ENCODE measurements around the gene MAPK1. TPM values are rescaled to one million over a fixed set of nuclear protein-coding genes. Genes with fewer than 3 reads are reported as not detected.

The MAPK1 gene
- polyA plus RNA-seq, 1 experiment = 154 TPM

DNA sequence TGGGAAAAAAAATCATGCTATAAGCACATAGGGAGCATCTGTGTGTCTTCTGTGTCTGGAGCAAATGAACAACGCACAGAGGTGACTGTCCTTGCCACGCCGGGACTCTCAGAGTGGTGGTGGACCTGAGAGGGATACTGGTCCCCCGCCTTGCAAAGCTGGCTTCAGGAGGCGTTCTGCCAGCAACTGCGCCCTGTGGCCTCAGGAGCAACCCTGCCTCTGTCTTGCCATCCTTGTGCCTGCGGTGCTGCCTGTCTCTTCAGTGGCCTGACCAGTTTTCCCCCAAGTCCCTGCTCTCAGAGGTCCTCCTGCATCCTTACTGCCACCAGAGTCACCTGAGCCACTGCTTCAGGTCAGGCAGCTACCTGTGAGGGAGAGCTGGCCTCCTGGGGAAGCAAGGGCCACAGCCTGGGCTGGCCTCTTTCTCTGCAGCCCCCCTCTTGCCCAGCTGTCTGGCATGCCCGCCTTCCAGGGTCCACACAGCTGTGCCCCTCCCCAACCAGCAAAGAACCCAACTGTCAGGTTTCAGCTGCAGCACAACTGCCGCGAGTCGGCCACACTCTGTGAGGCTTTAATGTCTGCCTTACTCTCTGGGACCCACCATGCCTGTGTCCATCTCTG is 101.4 kb downstream of the MAPK1 start:
- CTCF ChIA-PET = interaction anchor here (2.7 kb wide), 1 partner anchor 53 kb away, joined by 7 read pairs; no protein-coding TSS in a partner anchor

DNA sequence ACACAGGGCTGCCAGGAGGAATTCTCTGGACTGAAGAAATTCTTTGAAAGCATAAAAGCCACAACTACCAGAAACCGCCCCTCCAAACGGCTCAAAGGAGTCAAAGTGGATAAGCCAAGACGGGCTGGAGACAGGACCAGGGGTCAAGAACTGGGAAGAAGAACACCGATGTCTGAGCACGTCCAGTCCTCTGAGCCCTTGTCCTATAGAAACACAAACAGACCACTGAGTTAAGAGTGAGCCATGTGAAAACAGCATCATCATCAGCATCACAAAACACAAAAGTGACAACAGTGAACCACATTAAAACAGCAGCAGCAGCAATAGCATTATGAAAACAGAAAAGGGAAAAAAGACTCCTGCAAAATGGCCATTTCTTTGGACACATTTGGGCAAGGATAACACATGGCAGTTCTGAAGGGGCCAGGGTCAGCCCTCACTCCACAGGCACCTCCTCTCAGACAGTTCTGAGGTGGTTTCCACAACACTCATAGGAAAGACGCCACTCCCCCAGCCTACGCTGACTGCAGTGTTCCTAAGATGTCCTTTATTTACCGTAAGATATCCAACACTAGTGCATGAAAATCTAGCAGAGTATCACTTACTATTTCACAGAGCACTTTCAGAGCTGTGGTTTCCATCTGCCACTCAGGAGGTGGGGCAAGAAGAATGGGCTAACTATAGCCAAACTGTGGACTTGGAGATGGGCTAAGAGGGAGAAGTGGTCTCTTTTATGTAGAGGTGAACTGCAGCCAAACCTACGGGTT is 103.2 kb downstream of the MAPK1 start:
- Histone ChIP-seq H3K4me3 (ENCODE audit: low read depth, low read length) (no peak overlapping the region), H3K27ac (ENCODE audit: low read depth, low read length) (no peak overlapping the region), H3K27me3 (ENCODE audit: control insufficient read depth, insufficient read depth, low read length) (no peaks in the 10 kb centered on the region), H3K9me3 (ENCODE audit: control insufficient read depth, insufficient read depth, low read length) (no peaks in the 10 kb centered on the region)
- TF ChIP-seq, protein P1, sequence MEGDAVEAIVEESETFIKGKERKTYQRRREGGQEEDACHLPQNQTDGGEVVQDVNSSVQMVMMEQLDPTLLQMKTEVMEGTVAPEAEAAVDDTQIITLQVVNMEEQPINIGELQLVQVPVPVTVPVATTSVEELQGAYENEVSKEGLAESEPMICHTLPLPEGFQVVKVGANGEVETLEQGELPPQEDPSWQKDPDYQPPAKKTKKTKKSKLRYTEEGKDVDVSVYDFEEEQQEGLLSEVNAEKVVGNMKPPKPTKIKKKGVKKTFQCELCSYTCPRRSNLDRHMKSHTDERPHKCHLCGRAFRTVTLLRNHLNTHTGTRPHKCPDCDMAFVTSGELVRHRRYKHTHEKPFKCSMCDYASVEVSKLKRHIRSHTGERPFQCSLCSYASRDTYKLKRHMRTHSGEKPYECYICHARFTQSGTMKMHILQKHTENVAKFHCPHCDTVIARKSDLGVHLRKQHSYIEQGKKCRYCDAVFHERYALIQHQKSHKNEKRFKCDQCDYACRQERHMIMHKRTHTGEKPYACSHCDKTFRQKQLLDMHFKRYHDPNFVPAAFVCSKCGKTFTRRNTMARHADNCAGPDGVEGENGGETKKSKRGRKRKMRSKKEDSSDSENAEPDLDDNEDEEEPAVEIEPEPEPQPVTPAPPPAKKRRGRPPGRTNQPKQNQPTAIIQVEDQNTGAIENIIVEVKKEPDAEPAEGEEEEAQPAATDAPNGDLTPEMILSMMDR (IDR thresholded peaks at IDR 0.05; ENCODE audit: low read depth, low read length) = no peak
- ChIA-PET CTCF (interaction anchor here (0.6 kb wide), 1 partner anchor 10 kb away, joined by 8 read pairs; no protein-coding TSS in a partner anchor), POLR2A (no interaction called here)
- DNase-seq (ENCODE audit: low read depth, low spot score) = no peak

More for the DNA sequence above, 101.4 kb downstream of the MAPK1 start:
- no peak for DNase-seq (ENCODE audit: low read depth, low spot score)
- POLR2A ChIA-PET = interaction anchor here (0.5 kb wide), 1 partner anchor 28 kb away, joined by 3 read pairs; no protein-coding TSS in a partner anchor
- H3K27ac ChIP-seq (ENCODE audit: low read depth, low read length) = no peak overlapping the region
- no peaks in the 10 kb centered on the region for H3K9me3 ChIP-seq (ENCODE audit: control insufficient read depth, insufficient read depth, low read length)
- no peaks in the 10 kb centered on the region for H3K27me3 ChIP-seq (ENCODE audit: control insufficient read depth, insufficient read depth, low read length)
- H3K4me3 ChIP-seq (ENCODE audit: low read depth, low read length) = no peak overlapping the region
- TF ChIP-seq, protein P1 (IDR thresholded peaks at IDR 0.05; ENCODE audit: low read depth, low read length) = no peak

DNA sequence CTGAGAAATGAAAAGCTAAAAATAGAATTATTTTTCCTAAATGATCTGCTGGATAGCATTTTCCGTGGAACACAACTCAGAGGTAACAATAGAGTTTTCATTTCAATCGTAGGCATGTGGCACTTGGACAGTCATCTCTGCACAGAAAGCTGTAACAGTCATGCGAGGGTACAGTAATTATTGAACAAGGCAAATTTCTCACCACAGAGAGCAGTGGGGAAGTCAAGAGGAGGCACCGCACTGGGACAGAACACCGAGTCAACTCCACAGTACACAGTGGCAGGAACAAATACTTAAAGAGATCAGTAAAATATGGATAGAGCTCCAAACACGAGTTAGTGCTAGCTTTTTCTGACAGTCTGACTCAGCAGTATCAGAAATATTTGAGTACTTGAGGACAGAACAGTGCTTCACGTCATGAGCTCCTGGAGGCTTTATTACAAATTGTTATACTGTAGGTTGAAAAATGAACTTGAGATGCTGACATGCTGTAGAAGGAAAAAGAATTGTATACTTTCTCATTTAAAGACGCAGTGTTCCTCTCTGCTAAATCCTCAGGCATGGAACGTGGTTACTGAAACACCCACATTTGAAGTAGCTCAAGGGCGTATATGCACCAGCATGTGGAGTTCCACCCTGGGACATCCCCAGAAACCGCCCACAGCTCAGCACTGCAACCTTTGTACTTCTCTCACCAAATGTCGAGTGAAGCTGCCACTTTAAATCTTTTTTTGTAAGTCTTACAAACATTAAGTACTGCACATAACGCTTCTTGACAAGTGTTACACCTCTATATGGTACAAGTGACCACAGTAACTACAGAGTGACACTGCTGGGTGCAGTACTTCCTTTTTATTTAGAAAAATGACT is 104.5 kb downstream of the MAPK1 start:
- Histone ChIP-seq H3K27me3 (ENCODE audit: control insufficient read depth, insufficient read depth, low read length) (no peaks in the 10 kb centered on the region), H3K27ac (ENCODE audit: low read depth, low read length) (no peak overlapping the region), H3K4me3 (ENCODE audit: low read depth, low read length) (no peak overlapping the region), H3K9me3 (ENCODE audit: control insufficient read depth, insufficient read depth, low read length) (no peaks in the 10 kb centered on the region)
- CTCF ChIA-PET = interaction anchor here (0.6 to 0.7 kb wide), 2 partner anchors 11 to 20 kb away, joined by 3 to 8 read pairs; no protein-coding TSS in a partner anchor
- POLR2A ChIA-PET = no interaction called here
- TF ChIP-seq, protein P1 (IDR thresholded peaks at IDR 0.05; ENCODE audit: low read depth, low read length) = no peak
- DNase-seq (ENCODE audit: low read depth, low spot score) = no peak

DNA sequence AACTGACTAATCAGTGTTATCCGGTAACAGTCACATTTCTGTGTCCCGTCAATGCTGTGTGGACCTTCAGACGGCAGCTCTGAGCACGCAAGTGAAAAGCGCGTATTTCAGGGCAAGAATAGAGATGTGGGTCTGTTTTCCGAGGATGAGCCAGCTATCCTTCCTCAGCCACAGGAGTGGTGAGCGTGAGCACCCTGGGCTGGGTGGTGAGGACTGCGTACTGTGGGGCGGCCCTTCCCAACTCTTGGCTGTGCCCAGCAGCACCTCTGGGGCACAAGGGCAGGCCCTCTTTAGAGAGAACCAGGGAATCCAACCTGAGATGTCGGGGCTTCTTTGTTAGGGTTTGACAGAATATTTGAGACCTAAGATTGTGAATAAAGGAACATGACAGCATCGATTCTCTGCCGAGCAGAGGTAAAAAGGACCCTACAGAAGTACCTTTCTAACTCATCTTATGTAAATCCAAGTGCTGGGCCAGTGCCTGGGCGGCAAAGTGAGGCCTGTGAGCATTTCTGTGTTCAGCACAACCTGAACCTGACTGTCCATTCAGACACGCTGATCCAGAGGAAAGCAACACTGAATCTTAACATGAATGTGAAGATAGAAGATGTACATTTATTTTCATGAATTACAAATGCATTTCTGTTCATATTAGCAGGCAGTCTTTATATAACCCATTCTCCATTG is 105.3 kb downstream of the MAPK1 start:
- peak overlapping the region; percentile 71 for H3K27ac ChIP-seq (ENCODE audit: low read depth, low read length)
- POLR2A ChIA-PET = interaction anchor here (1.7 kb wide), 1 partner anchor 26 kb away, joined by 10 read pairs; the partner anchor contains the start of gene YPEL1
- CTCF ChIA-PET = interaction anchor here (0.7 to 0.8 kb wide), 2 partner anchors 20 to 175 kb away, joined by 3 read pairs; no protein-coding TSS in a partner anchor

More for the DNA sequence above, 105.3 kb downstream of the MAPK1 start:
- DNase-seq (ENCODE audit: low read depth, low spot score) = no peak
- Histone ChIP-seq H3K9me3 (ENCODE audit: control insufficient read depth, insufficient read depth, low read length) (no peaks in the 10 kb centered on the region), H3K27me3 (ENCODE audit: control insufficient read depth, insufficient read depth, low read length) (no peaks in the 10 kb centered on the region), H3K4me3 (ENCODE audit: low read depth, low read length) (no peak overlapping the region)
- TF ChIP-seq, protein P1 (IDR thresholded peaks at IDR 0.05; ENCODE audit: low read depth, low read length) = no peak

All from AG04450 (cell line).